SK-N-SH (cell line): ENCODE measurements around the gene CLCN1.

Experiments used
- CTCF ChIP-seq: fragments of 200-600 bp; sonication (generic); IDR thresholded peaks from 2 replicates; pipeline ENCODE4 v1.6.1; 2017; ENCODE audit warnings: antibody characterized with exemption, mild to moderate bottlenecking, moderate library complexity
- EZH2phosphoT487 ChIP-seq: fragments of 200-600 bp; sonication (generic); IDR thresholded peaks from 2 replicates; pipeline ENCODE4 v1.6.1; 2017; ENCODE audit warnings: low read depth, mixed run types, mild to moderate bottlenecking, antibody characterized with exemption, moderate library complexity, borderline replicate concordance
- NRF1 ChIP-seq: IDR thresholded peaks from 2 replicates; pipeline ENCODE4 v1.6.1; 2012; ENCODE audit warnings: low read depth, mild to moderate bottlenecking, low read length
- RFX5 ChIP-seq: IDR thresholded peaks from 2 replicates; pipeline ENCODE4 v1.6.1; 2012; ENCODE audit warnings: mild to moderate bottlenecking, improper control_type of control experiment, low read length
- USF2 ChIP-seq: fragments of 150-350 bp; IDR thresholded peaks from 2 replicates; pipeline ENCODE4 v1.6.1; 2017; ENCODE audit warnings: antibody characterized with exemption, low read length, low read depth, borderline replicate concordance
- YY1 ChIP-seq: IDR thresholded peaks from 2 replicates; pipeline ENCODE4 v1.4.0; 2012; ENCODE audit warnings: low read depth, mild to moderate bottlenecking
- TF ChIP-seq, protein P1 (sequence below): IDR thresholded peaks from 2 replicates; pipeline ENCODE4; 2012
- TF ChIP-seq, protein P2 (sequence below): IDR thresholded peaks from 2 replicates; pipeline ENCODE4 v1.4.0; 2012; ENCODE audit warnings: low read depth, borderline replicate concordance

- TF ChIP-seq, protein P1, sequence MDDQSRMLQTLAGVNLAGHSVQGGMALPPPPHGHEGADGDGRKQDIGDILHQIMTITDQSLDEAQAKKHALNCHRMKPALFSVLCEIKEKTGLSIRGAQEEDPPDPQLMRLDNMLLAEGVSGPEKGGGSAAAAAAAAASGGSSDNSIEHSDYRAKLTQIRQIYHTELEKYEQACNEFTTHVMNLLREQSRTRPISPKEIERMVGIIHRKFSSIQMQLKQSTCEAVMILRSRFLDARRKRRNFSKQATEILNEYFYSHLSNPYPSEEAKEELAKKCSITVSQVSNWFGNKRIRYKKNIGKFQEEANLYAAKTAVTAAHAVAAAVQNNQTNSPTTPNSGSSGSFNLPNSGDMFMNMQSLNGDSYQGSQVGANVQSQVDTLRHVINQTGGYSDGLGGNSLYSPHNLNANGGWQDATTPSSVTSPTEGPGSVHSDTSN: no peak
- TF ChIP-seq NRF1: no peak
- TF ChIP-seq CTCF: no peak
- TF ChIP-seq RFX5: no peak
- no peak for TF ChIP-seq EZH2phosphoT487
- TF ChIP-seq YY1: no peak
- TF ChIP-seq, protein P2, sequence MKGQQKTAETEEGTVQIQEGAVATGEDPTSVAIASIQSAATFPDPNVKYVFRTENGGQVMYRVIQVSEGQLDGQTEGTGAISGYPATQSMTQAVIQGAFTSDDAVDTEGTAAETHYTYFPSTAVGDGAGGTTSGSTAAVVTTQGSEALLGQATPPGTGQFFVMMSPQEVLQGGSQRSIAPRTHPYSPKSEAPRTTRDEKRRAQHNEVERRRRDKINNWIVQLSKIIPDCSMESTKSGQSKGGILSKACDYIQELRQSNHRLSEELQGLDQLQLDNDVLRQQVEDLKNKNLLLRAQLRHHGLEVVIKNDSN: no peak
- no peak for TF ChIP-seq USF2
Observed at GRCh38 chr7:143374561-143374960, 58.6 kb downstream of the CLCN1 start.
